SU-DHL-6 (cell line): ENCODE results near the gene P4HTM.

Experiments
- H2AFZ ChIP-seq: fragments of 200-600 bp; sonication (generic); 2 replicates; pipeline ENCODE4 v1.6.1; 2014; ENCODE audit warnings: low read depth, mild to moderate bottlenecking, moderate library complexity, mixed read lengths, antibody characterized with exemption, low read length; ENCODE audit not compliant: severe bottlenecking
- H3F3A ChIP-seq: fragments of 200-600 bp; shearing (Covaris generic); 2 replicates; pipeline ENCODE4 v1.6.0; 2016; ENCODE audit warnings: antibody characterized with exemption, mild to moderate bottlenecking; ENCODE audit not compliant: insufficient read depth
- H3K27ac ChIP-seq: fragments of 200-600 bp; sonication (generic); 2 replicates; pipeline ENCODE4 v1.5.1; 2016; ENCODE audit warnings: low read depth, mild to moderate bottlenecking, low read length, moderate library complexity, mixed read lengths
- H3K27me3 ChIP-seq: fragments of 200-600 bp; sonication (generic), shearing (Covaris generic); 2 replicates; pipeline ENCODE4 v1.6.0; 2014; ENCODE audit warnings: mild to moderate bottlenecking, low read length
- H3K36me3 ChIP-seq: fragments of 200-600 bp; sonication (generic); 2 replicates; pipeline ENCODE4 v1.6.1; 2014; ENCODE audit warnings: mild to moderate bottlenecking, low read length, mixed read lengths
- H3K4me2 ChIP-seq: fragments of 300-600, 200-600 bp; shearing (Covaris generic), sonication (generic); 2 replicates; pipeline ENCODE4 v1.6.0; 2014; ENCODE audit warnings: low read length, low read depth, mild to moderate bottlenecking; ENCODE audit not compliant: poor library complexity, severe bottlenecking
- H3K4me3 ChIP-seq: fragments of 200-600 bp; sonication (generic); 2 replicates; pipeline ENCODE4 v1.5.1; 2014; ENCODE audit warnings: antibody characterized with exemption, low read length, mild to moderate bottlenecking, mixed read lengths; ENCODE audit not compliant: insufficient read depth, poor library complexity, severe bottlenecking
- H3K79me2 ChIP-seq: fragments of 200-600 bp; sonication (generic); 2 replicates; pipeline ENCODE4 v1.6.1; 2014; ENCODE audit warnings: mild to moderate bottlenecking, low read length, moderate library complexity; ENCODE audit not compliant: insufficient read depth
- H3K9ac ChIP-seq: fragments of 200-600 bp; sonication (generic); 2 replicates; pipeline ENCODE4 v1.7.0; 2014; ENCODE audit warnings: mild to moderate bottlenecking, low read length
- H3K9me2 ChIP-seq: fragments of 200-600 bp; sonication (generic); replicated peaks from 2 replicates; pipeline ENCODE4 v1.6.1; 2014; ENCODE audit warnings: low read length; ENCODE audit not compliant: insufficient read depth
- H3K9me3 ChIP-seq: fragments of 200-600 bp; sonication (generic); 2 replicates; pipeline ENCODE4 v1.6.1; 2014; ENCODE audit warnings: low read length, mixed read lengths; ENCODE audit not compliant: insufficient read depth
- H4K20me1 ChIP-seq: fragments of 200-600 bp; sonication (generic); 2 replicates; pipeline ENCODE4 v1.6.1; 2014; ENCODE audit warnings: low read depth, mild to moderate bottlenecking, antibody characterized with exemption, low read length, moderate library complexity, mixed read lengths
- CTCF ChIP-seq: fragments of 200-600 bp; sonication (generic); IDR thresholded peaks from one replicate; pipeline ENCODE4 v1.5.1; 2017; ENCODE audit warnings: antibody characterized with exemption, mild to moderate bottlenecking, low read length, moderate library complexity; ENCODE audit not compliant: insufficient read depth, poor library complexity, severe bottlenecking
- EZH2phosphoT487 ChIP-seq: fragments of 200-600 bp; sonication (generic), shearing (Covaris generic); conservative IDR thresholded peaks from 2 replicates; pipeline ENCODE4 v1.6.1; 2018; ENCODE audit warnings: mild to moderate bottlenecking, antibody characterized with exemption, low read length, moderate library complexity, mixed read lengths

Gene P4HTM

GRCh38 chr3:49030321-49030720 is 40.3 kb downstream of the P4HTM start:
- Histone ChIP-seq H2AFZ (no peak overlapping the region), H3K79me2 (peaks cover 19% of the 10 kb centered on the region), H3K4me2 (no peak overlapping the region), H3K9me3 (no peaks in the 10 kb centered on the region), H3K27me3 (no peaks in the 10 kb centered on the region), H3K9me2 (no peaks in the 10 kb centered on the region), H3K36me3 (peaks cover 23% of the 10 kb centered on the region), H3K27ac (no peak overlapping the region), H3F3A (peaks cover 18% of the 10 kb centered on the region), H3K9ac (no peak overlapping the region), H3K4me3 (no peak overlapping the region), H4K20me1 (no peaks in the 10 kb centered on the region)
- no peak for TF ChIP-seq CTCF
- TF ChIP-seq EZH2phosphoT487, result no peak

DNA sequence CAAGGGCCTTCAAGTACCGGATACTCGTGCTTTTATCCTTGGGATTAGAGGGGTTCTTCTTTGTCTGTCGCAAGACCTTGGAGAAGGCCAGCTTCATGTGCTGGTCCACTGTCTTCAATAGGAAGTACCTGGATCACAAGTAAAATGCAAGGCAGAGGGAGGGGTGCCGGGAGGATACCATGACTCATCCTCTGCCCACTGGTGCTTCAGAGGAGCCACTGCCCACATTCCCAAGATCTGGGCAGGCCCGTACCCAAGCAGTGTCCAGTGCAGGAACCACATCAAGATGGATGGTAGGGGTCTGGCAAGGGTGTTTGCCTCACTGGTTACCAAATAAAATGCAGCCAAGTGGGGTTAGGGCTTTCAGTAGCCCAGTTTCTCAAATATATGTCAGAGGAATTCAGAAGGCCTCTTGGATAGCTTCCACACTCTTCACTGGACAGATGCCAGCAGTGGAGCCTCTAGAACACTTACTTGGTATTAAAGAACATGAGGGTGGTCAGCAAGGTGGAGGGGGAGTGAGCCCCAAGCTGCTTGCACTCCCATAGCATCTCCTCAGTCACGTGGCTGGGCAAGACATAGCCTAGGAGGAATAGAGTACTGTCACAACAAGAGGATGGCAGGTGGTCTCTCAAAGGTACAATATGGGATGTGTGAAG is 42.7 kb downstream of the P4HTM start:
- Histone ChIP-seq H3K9ac (no peak overlapping the region), H4K20me1 (no peaks in the 10 kb centered on the region), H2AFZ (no peak overlapping the region), H3K9me2 (no peaks in the 10 kb centered on the region), H3K27me3 (no peaks in the 10 kb centered on the region), H3K27ac (no peak overlapping the region), H3F3A (peaks cover 19% of the 10 kb centered on the region), H3K9me3 (no peaks in the 10 kb centered on the region), H3K4me2 (no peak overlapping the region), H3K79me2 (peaks cover 17% of the 10 kb centered on the region), H3K36me3 (peaks cover 12% of the 10 kb centered on the region), H3K4me3 (no peak overlapping the region)
- TF ChIP-seq EZH2phosphoT487 (no peak), CTCF (no peak)

DNA sequence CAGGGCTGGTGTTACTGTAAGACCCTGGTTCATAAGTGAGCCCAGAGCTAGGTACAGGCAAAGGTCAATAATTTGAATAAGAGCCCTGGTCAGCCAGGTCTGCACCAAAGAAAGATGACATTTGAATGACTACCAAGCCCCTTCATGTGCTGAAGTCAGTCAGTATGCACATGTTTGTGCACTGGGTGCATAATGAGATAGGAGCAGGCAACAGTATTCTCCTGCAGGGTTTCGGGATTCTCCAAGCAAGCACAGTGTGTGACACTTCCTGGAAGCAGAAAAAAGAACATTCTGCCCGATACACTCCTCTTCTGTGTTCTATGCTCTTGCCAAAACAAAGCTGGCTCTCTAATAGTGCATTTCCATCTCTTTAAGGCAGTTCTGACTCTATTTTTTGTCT is 44.6 kb downstream of the P4HTM start:
- Histone ChIP-seq H3K9me2 (no peaks in the 10 kb centered on the region), H3K4me3 (no peak overlapping the region), H3K9ac (no peak overlapping the region), H3K9me3 (no peaks in the 10 kb centered on the region), H3K27ac (no peak overlapping the region), H2AFZ (no peak overlapping the region), H3K79me2 (peaks cover 4% of the 10 kb centered on the region; the same call in 1 of the 2 replicates), H3K27me3 (no peaks in the 10 kb centered on the region), H4K20me1 (no peaks in the 10 kb centered on the region), H3K4me2 (no peak overlapping the region), H3K36me3 (peaks cover 12% of the 10 kb centered on the region), H3F3A (peaks cover 17% of the 10 kb centered on the region)
- TF ChIP-seq CTCF (no peak), EZH2phosphoT487 (no peak)
